GM18517 (cell line): ENCODE results near the gene KRT14.
"Not testable (repeated sequence)": the region's sequence is repeated elsewhere in the genome, so short reads cannot be mapped to it uniquely, and the experiment has no call there.

Experiments
- ATAC-seq: cut with Tn5 transposase; IDR thresholded peaks from one replicate; pipeline ENCODE4 v1.9.1; 2021; ENCODE audit warnings: mild to moderate bottlenecking, moderate library complexity; ENCODE audit not compliant: unreplicated experiment

Gene KRT14

DNA sequence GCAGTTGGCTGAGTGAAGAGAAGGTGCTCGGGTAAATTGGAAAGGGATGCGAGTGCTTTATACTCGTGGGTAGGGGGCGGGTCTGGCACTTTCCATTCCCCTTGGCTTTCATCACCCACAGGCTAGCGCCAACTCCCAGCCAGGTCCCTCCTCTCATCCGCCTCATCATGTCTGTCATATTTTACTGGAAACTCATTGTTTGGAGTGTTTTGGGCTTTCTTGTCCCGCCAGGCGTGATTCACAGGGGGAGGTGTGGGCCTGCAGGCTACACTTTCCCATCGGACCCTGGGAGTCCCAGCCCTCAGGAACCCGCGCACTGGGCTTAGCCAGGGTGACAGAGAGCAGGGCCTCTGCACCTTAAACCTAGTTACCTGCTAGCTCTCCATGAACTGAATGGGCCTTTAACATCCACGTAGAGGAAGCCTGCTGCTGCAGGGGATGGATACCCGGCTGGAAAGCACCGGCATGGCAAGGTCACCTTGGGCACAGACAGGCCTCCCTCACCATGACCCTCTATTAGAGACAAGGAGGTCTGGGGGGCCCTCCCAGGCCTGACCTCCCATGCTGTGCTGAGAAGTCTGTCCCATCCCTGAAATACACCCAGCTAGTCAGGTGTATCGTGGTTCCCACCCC lies at the start of gene KRT14:
Gene KRT14 (minus strand): TSS at position 33 of the 633 bp plus-strand sequence. CDS start 61 bp downstream, outside the sequence.
- no peak for ATAC-seq

DNA sequence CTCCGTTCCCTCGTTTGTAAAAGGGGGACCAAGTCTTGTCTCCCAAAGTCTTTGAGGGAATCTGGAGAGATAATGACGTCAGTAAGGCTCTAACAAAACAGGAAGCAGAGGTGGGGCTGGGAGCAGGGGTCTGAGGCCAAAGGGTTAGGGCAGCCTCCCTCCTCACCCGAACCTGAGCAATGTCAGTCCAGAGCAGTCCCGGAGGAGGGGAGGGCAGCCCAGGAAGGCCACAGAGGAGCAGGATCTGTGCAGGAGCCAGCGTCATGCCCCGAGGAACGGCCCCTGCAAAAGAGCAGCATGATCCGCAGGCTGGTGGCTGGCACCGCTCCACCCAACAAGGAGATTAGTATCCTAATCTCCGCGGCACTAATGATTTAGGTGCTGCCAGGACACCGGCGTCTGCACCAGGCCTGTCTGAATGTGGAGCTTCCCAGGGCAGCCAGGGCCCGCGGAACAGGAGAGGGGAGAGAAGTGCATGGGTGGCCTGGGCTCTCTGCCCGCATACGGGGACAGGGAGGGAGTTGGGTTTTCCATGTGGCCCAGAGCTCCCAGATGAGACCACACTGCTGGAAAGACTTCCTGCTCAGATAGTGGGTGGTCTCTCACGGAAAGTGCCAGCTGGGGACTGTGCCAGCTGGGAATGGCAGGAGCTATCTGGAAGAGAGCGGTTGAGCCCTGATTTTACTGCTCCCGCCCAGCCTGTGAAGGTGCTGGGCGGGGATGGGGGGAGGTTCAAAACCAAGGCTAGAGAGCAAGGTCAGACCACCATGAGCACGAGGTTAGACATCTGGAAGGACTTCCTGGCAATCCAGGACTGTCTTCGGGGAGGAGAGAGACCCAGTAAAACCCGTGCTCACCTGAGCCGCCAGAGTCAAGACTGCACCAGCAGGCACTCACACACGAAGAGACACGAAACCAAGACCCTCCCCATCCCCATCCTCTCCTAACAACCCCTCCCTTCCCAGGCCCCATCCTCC lies 48.7 kb upstream of the KRT14 start:
- no peak for ATAC-seq

DNA sequence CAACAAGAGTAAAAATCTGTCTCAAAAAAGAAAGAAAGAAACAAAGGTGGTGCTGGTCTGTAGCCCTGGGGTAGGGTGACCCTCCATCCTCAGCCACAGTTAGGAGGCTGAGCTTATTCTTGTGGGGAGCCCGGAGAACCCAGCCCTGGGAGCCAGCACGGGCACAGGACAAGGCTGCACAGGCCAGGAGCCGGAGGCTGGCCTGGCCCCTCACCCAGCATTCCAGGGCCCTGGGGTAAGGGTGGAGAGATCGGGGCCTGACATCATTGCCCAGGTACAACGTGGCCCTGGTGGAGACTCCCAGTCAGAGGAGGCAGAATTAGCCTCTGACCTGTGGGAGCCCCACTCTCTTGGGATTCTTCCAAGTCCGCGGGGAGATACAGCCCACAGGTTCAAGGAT lies 47.9 kb upstream of the KRT14 start:
- no peak for ATAC-seq

DNA sequence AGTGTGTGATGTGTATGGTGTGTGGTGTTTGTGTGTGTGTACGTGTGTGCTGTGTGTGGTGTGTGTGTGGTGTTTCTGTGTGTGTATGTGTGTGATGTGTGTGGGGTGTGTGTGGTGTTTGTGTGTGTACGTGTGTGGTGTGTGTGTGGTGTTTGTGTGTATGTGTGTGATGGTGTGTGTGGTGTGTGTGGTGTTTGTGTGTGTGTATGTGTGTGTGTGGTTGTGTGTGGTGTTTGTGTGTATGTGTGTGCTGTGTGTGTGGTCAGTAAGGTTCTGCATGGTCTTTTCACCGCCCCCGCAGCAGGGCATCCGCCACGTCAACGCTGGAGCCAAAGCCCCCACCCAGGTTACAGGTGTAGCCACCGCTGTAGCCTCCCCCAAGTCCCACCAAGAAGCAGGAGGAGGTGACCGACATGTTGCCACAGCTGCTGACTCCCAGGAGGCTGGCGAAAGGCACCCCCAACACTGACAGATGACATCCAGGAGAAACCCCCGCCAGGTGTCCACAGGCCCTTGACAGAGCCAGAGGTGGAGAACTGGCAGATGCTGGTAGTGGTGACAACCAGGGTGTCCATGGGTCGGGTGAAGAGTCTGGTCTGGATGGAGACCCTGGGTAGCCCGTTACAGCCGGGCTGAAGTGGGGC lies 47.0 kb upstream of the KRT14 start:
- no peak for ATAC-seq

DNA sequence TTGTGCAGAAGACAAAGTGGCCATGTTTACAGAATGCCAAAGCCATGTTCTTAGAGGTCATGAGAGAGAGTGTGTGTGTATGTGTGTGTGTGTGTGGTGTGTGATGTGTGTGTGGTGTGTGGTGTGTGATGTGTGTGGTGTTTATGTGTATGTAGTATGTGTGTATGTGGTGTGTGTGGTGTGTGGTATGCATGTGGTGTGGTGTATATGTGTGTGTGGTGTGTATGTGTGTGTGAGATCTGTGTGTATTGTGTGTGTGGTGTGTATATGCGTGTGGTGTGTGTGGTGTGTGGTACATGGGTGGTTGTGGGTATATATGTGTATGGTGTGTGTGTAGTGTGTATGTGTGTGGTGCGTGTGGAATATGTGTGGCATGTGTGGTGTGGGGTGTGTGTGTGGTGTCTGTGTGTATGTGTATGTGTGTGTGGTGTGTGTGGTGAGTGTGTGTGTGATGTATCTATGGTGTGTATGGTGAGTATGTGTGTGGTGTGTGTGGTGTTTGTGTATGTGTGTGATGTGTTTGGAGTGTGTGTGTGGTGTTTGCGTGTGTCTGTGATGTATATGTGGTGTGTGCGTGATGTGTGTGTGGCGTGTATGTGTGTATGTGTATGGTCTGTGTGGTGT lies 45.9 kb upstream of the KRT14 start:
- no peak for ATAC-seq

DNA sequence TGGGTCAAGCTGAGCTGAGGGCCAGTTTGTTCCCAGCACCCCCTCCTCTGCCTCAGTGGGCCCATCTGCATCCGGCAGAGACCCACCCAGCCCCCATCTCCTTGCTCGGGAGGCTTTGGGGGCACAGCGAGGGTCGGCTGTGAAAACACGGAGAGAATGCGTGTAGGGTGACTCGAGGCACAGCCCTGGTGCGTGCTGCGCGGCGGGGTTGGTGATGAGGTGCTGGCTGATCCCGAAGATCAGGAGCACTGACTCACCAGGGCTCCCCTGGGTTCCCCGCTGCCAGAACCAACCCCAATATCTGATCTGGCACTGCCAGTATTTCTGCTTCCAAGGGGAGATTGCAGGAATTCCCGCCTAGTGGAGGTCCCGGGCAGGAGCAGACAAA lies 45.2 kb upstream of the KRT14 start:
- ATAC-seq: no peak

DNA sequence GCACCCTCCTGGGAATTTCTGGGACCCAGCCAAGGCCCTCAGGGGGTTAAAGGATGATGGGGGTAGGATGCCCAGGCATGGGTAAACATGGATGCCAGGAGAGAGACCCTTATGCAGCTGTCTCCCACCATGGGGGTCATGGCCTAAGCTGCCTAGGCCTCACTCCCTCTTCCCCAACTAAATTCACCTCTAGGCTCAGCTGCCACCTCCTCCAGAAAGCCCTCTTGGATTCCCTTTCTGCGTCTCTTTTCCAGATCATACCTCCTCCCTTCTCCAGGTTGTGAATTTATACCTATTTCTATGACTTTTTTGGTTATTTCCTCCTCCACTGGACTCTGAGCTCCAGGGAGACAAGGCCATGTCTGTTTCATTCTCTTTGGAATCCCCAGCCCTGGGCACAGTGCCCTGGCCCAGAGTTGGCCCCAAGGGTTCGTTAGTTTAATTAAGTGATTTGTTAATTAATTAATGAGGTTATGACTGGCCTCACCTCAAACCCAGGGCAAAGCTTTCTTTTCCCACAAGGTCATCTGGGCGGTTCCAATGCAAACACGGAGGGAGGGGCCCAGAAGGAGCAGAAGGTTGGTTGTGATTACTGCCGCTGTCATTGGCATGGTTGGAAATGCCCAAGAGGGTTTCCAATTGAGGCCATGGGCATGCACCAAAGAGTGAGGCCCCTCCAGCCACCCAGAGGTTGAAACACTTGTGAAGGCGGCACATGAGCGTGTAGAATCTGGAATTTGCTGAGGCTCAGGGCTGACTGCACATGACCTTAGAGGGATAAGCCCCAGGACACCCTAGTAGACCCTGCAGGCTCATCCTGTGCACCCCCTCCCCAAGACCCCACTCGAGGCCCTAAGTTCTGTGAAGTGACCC lies 44.6 kb upstream of the KRT14 start:
- no peak for ATAC-seq

DNA sequence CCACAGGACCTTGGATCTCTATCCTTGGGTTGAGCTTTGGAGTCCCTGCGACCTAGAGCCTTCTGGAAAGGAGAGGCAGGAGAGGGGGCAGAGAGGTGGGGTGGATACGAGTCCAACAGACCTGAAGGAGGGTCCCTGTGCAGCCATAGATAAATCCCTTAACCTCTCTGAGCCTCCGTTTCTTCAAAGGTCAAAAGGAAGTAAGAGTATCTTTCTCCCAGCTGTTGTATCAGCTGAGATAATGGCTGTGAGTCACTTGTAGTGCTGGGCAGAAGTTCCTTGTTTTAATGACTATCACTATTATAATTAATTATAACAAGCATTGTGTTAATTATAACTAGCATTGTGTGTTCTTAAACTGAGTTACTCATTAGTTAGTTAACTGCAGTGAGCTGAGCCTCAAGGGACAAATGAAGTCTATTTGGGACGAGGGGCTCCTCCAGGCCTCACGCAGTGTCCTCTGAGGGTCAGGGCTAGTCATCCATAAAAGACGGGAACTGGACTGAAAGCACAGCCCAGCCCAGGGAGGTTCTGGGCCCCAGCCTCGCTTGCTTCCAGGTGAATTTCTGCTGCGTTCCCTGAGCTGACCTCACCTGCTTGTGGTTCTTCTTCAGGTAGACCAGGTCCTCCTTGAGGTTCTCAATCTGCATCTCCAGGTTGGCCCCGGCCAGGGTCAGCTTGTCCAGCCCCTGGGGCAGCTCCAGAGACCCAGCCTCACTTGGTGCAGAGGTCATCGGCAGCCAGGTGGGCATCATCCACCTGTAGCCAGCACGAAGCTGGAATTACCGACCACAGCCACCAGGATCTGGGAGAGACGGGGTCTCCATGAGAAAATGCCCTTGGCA lies 43.4 kb upstream of the KRT14 start:
- no peak for ATAC-seq

DNA sequence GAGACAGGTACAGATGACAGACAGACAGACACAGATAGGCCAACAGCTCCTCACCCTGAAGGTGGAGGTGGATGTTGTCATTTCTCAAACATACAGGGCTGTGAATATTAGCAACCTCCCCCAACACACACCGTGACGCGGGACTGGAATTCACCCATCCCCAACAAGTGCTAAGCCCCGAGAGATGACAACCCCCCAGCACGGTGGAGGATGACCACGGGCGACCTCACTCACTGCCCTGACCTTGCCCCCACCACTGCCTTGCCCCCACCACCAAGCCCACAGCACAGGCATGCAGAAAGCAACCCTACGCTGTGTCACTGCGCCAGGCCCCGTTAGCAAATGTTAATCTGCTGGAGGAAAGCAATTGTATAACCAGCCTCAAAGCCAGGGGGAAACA lies 42.6 kb upstream of the KRT14 start:
- ATAC-seq: no peak

DNA sequence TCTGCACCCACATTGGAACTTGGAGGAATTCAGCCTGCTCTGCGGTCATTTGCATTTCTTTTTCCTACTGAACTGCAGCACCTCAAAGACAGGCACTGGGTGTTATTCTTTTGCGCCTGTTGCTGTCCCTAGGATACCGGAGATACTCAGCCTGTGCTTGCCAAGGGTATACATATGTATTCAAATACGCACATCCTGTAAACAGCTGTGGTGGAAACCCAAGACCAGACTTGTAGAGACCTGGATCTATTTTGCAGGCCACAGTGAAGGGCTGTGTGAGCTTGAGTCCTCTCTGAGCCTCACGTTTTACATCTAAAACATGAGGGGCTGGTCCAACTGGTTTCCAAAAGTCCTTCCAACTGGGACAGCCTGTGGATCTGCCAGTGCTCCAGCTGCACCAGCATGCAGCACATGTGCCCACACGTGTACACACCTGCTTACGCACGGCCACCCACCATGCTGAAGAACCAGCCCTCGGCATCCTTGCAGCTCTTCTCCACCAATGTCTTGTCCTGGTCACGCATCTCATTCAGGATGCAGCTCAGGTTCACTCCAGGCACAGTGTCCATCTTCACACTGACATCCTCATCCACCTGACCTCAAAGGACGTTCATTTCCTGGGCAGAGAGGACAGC lies 42.0 kb upstream of the KRT14 start:
- ATAC-seq: not testable (repeated sequence)

DNA sequence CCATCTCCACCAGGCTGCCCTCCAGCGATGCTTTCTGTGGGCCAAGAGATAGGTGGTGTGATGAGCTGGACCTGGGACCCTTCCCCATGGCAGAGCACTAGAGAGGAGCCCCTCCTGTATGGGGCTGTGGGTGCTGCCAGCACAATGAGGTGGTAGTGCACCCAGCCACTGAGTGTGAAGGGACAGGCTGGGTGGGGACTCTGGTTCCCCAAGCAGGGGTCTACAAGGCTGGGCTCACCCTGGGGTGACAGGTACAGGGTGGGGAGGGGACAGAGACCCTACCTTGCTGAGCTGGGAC lies 41.3 kb upstream of the KRT14 start:
- not testable (repeated sequence) for ATAC-seq

DNA sequence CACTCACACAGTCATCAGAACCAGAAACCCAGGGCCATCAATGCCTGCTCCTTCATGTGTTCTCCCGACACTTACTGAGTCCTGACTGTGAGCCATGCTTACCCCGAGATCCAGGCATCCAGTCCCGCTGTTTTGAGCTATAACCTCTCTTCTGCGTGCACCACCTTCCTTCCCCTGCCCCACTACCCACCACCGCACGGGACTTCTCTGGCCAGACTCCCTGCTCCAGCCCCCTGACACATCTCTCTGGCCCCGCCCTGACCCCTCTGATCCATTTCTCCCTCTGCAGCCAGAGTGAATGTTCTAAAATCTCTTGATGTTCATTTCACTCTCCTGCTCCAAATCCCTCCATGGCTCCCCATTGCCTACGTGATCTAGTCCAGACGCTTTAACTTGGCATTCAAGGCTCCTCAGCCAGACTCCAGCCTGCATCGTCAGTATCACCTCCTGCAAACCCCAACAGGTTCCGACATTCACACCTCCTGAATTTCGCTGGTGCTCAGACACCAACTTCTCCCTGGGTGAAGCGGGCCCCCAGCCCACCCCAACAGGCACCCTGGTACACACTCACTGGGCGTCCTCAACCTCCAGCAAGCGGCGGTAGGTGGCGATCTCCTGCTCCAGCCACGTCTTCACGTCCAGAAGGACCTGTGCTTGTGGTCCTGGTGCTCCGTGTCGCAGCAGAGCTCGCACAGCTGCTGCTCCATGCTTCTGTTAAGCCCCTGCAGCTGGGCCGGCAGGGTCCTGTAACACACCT lies 40.8 kb upstream of the KRT14 start:
- no peak for ATAC-seq

DNA sequence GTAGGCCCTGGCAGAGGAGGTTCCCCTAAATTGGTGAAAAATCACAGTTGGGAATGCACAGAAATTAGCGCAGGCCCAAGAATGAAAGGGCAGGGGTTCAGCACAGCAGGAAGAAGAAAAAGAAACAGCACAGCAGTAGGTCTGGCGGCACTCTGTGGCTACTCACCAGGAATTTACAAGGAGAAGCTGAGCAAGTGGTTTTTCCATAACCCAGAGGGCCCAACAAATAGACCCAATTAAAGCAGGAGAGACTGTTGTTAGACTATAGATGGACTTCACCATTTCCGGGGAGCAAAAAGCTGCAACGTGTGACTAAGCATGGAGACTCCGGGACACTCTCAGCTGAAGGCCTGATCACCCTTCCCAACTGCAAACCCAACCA lies 40.2 kb upstream of the KRT14 start:
- ATAC-seq: not testable (repeated sequence)

DNA sequence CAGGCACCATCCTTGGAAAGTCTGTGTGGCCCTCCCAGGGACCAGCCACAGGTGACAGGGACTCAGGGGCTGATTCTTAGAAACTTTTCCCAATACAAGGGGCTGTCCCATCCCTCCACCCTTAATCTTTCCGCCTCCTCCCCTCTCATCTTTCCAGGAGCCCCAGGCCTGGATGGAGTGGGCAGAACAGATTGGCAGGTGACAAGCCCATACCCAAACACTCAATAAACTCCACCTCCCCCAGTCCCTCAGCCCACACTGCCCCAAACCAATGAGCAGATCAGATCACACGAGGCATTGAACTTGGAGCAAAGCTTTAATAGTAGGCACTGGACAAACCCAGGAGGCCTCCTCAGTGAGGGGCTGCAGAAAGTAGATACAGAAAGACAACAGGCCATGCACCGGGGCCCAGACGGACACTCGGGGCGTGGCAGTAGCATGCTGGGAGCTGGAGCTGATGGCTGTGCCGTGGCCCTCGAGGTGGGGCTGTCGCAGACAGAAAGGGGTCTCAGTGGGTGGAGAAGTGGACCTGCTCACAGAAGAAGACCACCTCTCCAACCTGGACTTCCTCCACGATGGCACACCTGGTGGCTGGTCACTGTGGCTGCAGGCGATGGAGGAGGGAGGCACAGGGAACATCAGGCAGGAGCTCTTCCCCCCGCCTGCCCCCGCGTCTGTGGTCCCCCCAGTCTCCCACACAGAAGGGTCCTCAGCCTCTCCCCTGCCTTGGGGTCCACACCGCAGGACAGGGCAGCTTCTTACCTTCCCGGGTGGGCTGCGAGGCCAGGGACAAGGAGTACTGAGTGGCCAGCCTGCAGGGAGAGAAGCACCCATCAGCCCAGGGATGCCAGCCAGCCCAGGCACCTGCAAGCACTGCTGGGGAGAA lies 39.6 kb upstream of the KRT14 start:
- ATAC-seq: not testable (repeated sequence)

DNA sequence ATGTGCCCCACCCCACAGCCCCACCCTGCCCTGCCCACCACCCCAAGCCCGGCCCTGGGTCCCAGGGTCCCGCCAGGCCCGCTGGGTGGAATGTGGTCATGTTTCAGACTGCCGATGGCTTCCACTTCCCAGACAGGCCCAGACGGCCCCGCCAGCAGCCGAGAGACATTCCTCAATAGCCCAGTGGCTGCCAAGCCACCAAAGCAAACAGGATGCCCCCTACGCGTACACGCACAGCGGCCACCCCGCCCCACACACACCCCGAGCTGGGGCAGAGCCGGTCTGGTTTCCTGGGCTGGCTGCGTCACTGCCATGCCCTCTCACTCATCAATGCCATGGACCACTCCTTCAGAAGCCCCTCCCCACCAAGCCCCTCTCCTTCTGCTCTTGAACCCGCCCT lies 38.9 kb upstream of the KRT14 start:
- ATAC-seq: no peak

DNA sequence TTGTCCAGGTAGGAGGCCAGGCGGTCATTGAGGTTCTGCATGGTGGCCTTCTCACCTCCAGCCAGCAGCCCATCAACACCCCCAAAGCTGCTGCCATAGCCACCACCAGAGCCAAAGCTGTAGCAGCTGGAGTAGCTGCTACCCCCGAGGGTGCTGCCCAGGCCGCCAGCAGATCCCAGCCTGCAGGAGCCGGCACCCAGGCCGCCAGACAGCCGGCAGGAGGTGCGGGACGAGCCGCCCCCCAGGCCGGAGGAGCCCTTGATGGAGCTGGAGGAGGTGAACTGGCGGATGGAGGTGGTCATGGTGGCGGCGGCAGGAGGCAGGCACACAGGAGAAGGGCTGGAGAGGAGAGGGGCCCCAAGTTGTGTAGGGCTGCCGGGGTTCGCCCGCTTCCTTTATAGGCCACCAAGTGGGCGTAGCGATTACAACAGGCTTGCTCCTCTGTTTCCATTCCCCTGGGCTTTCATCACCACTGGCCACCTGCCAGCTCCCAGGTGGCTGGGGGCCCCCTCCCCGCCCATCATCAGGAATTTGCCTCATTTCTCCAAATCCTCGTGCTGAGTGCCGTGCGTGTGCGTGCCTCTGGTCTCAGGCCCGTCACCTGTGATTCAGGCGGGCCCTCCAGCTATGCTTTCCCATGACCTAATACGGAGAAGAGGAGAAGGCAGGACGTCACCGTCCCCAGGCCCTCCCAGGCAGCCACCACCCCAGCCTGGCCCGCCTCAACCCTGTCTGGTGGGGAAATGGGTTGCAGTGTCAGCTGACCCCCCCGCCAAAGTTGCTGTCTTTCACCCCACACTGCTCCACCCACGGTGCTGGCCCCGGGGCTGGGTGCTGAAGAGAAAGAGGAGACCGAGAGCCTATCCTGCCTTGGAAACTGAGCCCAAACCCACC lies 37.8 kb upstream of the KRT14 start, which contains the start of gene KRT17:
Gene KRT17 (minus strand): TSS at position 368 of the 894 bp plus-strand sequence. CDS start 66 bp downstream, at position 302.
- ATAC-seq: no peak
